Tibial nerve (tissue), 4 donors: ENCODE data around the gene PIN1. TPM values are rescaled to one million over a fixed set of nuclear protein-coding genes. Genes with fewer than 3 reads are reported as not detected.
"Not testable (repeated sequence)": the region's sequence is repeated elsewhere in the genome, so short reads cannot be mapped to it uniquely, and the experiment has no call there.

Source experiments
- DNase-seq, 2 donors: peaks; one replicate each; pipeline ENCODE4 v3.0.0-alpha.2; 2019; ENCODE audit warnings: low spot score in 2 of 2
- H3K27ac ChIP-seq, 4 donors: fragments of 200-600 bp; sonication (generic) in 3 of 4; one replicate each; pipeline ENCODE4 v1.5.1; 2017 to 2019; ENCODE audit warnings: mild to moderate bottlenecking in 1 of 4
- H3K27me3 ChIP-seq, 2 donors: fragments of 200-600 bp; sonication (generic) in 1 of 2; one replicate each; pipeline versions ENCODE4 v1.5.1 to v1.6.0; 2017 to 2019
- H3K36me3 ChIP-seq, 3 donors: fragments of 200-600 bp; sonication (generic); one replicate each; pipeline ENCODE4 v1.5.1; 2018 to 2019
- H3K4me1 ChIP-seq, 4 donors: fragments of 200-600 bp; sonication (generic) in 3 of 4; one replicate each; pipeline ENCODE4 v1.5.1; 2017 to 2019
- H3K4me3 ChIP-seq, 4 donors: fragments of 200-600 bp; sonication (generic) in 3 of 4; one replicate each; pipeline ENCODE4 v1.5.1; 2017 to 2019; ENCODE audit warnings: mild to moderate bottlenecking in 1 of 4, moderate library complexity in 1 of 4
- H3K9me3 ChIP-seq, 4 donors: fragments of 200-600 bp; sonication (generic) in 3 of 4; one replicate each; pipeline ENCODE4 v1.5.1; 2017 to 2019
- CTCF ChIP-seq, 5 experiments: fragments of 200-600 bp in 3 of 5; fragments of 450-650 bp in 2 of 5; sonication (generic) in 3 of 5; IDR thresholded peaks; one replicate each; pipeline ENCODE4 v1.5.1; 2016 to 2019; ENCODE audit warnings: antibody characterized with exemption in 5 of 5, mild to moderate bottlenecking in 3 of 5, moderate library complexity in 2 of 5
- EP300 ChIP-seq, 2 donors: sonication (generic); formaldehyde crosslinking; IDR thresholded peaks; one replicate each; pipeline ENCODE4 v1.6.1; 2017; ENCODE audit warnings: antibody characterized with exemption in 2 of 2, mild to moderate bottlenecking in 1 of 2
- POLR2A ChIP-seq, 2 donors: fragments of 450-650 bp; IDR thresholded peaks; one replicate each; pipeline ENCODE4 v1.6.1; 2017; ENCODE audit warnings: antibody characterized with exemption in 2 of 2, mild to moderate bottlenecking in 2 of 2, moderate library complexity in 2 of 2
- WGBS, 2 donors: methylation state at CpG; one replicate each; pipeline ENCODE4 v1.1.5; 2018; 5-methylcytosine and 5-hydroxymethylcytosine counted together
- total RNA-seq, 4 donors: library from RNA; depleted of rRNA; stranded (reverse); fragments of >200 nt; gene quantifications; one replicate each; pipeline ENCODE4 v1.1.0, GENCODE V29; 2016

PIN1 gene
- total RNA-seq, 4 donors from 2014 or later: 90.6 to 124 (median 103) TPM

GRCh38 chr19:9819596-9819909, 15.6 kb upstream of the PIN1 start:
- no peaks in the 10 kb centered on the region for H3K27me3 ChIP-seq
- H3K36me3 ChIP-seq: peaks cover 0 to 16% (median 0%) of the 10 kb centered on the region in 3 donors
- H3K4me3 ChIP-seq: peak overlapping the region in 3 of 4 donors; percentile 29 to 95 (median 40)
- 1% methylated on average over 20 to 21 of the region's 21 CpGs for WGBS, 2 donors
- no peak for TF ChIP-seq CTCF (IDR thresholded peaks at IDR 0.05)
- TF ChIP-seq EP300 (IDR thresholded peaks at IDR 0.05): peak in 1 of 2 donors; percentile 21
- H3K4me1 ChIP-seq: peaks cover 0 to 29% (median 6%) of the 10 kb centered on the region in 4 donors
- DNase-seq: no peak
- no peaks in the 10 kb centered on the region for H3K9me3 ChIP-seq
- peak overlapping the region; percentile 55 to 96 (median 86) for H3K27ac ChIP-seq

- H3K36me3 ChIP-seq: peaks cover 0 to 16% (median 0%) of the 10 kb centered on the region in 3 donors
- H3K27me3 ChIP-seq, H3K9me3 ChIP-seq, DNase-seq: not testable (repeated sequence)
- peak overlapping the region in 1 of 4 donors; percentile 95 for H3K4me3 ChIP-seq
- peaks cover 0 to 29% (median 6%) of the 10 kb centered on the region in 4 donors for H3K4me1 ChIP-seq
- peak overlapping the region; percentile 55 to 96 (median 86) for H3K27ac ChIP-seq
- WGBS, 2 donors: 90 to 96% methylated on average over 7 to 8 of the region's 8 CpGs
Measured at GRCh38 chr19:9820034-9820433, 15.1 kb upstream of the PIN1 start.

DNA sequence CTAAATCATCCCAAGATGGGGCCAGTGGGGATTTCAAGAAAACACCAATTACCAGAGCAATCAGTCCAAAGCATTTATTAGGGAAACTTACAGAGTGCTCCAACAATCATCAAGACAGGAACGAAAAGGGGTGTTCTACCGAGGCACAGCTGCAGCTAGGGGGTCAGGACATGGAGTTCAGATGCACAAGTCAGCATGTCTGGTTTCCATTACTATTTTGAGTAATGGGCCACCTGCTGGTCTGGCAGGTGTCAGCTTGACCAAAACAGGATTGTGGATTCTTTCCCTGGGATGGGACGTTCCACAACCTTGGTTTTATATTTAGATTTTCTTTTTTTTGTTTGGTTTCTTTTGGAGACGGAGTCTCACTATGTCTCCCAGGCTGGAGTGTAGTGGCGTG, 11.3 kb upstream of the PIN1 start:
- peaks cover 0 to 31% (median 19%) of the 10 kb centered on the region in 4 donors for H3K4me1 ChIP-seq
- no peaks in the 10 kb centered on the region for H3K9me3 ChIP-seq
- peaks cover 0 to 5% (median 0%) of the 10 kb centered on the region in 3 donors for H3K36me3 ChIP-seq
- no peaks in the 10 kb centered on the region for H3K27me3 ChIP-seq
- H3K4me3 ChIP-seq: no peak overlapping the region
- no peak overlapping the region for H3K27ac ChIP-seq
- 66 to 73% methylated on average over 5 of the region's 5 CpGs for whole genome bisulfite sequencing, 2 donors
- TF ChIP-seq POLR2A (IDR thresholded peaks at IDR 0.05): no peak
- no peak for TF ChIP-seq CTCF (IDR thresholded peaks at IDR 0.05)
- TF ChIP-seq EP300 (IDR thresholded peaks at IDR 0.05): no peak
- no peak for DNase-seq

- no peaks in the 10 kb centered on the region for H3K9me3 ChIP-seq
Measured at GRCh38 chr19:9827289-9828238, 7.6 kb upstream of the PIN1 start, which contains the start of gene UBL5. TSS of gene UBL5 (plus strand) at chr19:9827918. CDS start at chr19:9828338, 420 bp downstream.

DNA sequence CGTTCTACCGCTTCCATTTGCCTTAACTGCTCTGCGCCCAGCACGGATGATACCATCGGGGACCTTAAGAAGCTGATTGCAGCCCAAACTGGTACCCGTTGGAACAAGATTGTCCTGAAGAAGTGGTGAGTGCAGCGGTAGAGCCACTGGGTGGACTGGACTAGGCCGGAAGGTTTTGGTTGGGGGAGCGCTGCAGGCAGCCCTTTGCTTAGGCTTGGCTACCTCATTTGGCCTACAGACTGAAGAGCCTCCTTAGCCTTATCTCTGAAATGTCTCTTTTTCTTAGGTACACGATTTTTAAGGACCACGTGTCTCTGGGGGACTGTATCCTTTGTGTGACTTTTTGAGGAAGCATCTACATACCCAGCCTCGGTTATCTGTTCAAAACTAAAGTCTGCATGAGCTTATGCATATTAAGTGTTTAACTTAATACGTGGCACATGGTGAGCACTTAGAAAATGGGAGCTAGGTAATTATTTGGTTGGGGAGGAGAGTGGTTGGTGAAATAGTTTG, 6.5 kb upstream of the PIN1 start:
- WGBS, 2 donors: 31 to 36% methylated on average over 12 of the region's 13 CpGs
- peak overlapping the region in 1 of 4 donors; percentile 86 for H3K27ac ChIP-seq
- no peak for TF ChIP-seq CTCF (IDR thresholded peaks at IDR 0.05)
- no peak for TF ChIP-seq POLR2A (IDR thresholded peaks at IDR 0.05)
- TF ChIP-seq EP300 (IDR thresholded peaks at IDR 0.05): no peak

More at GRCh38 chr19:9827289-9828238, 7.6 kb upstream of the PIN1 start, which contains the start of gene UBL5:
- peak; percentile 72 to 85 for DNase-seq
- Histone ChIP-seq H3K36me3 (peaks cover 0 to 28% (median 0%) of the 10 kb centered on the region in 3 donors), H3K27ac (peak within 1 kb of the TSS in 3 of 4 donors; percentile 80 to 86 (median 86)), H3K4me1 (peaks cover 0 to 32% (median 23%) of the 10 kb centered on the region in 4 donors), H3K4me3 (peak within 1 kb of the TSS; percentile 68 to 95 (median 79)), H3K27me3 (no peaks in the 10 kb centered on the region)
- TF ChIP-seq POLR2A (IDR thresholded peaks at IDR 0.05) (peak; percentile 5 to 84), EP300 (IDR thresholded peaks at IDR 0.05) (peak; percentile 80 to 96), CTCF (IDR thresholded peaks at IDR 0.05) (peak in 1 of 5 experiments; percentile 15)
- 0 to 1% methylated on average over 32 to 55 of the region's 62 CpGs for WGBS, 2 donors

More for the DNA sequence above, 6.5 kb upstream of the PIN1 start:
- no peaks in the 10 kb centered on the region for H3K27me3 ChIP-seq
- DNase-seq: no peak
- peaks cover 0 to 32% (median 23%) of the 10 kb centered on the region in 4 donors for H3K4me1 ChIP-seq
- H3K4me3 ChIP-seq: peak overlapping the region; percentile 68 to 95 (median 79)
- H3K36me3 ChIP-seq: peaks cover 0 to 28% (median 0%) of the 10 kb centered on the region in 3 donors
- H3K9me3 ChIP-seq: no peaks in the 10 kb centered on the region
